BE2C (cell line): Measurements from ENCODE around the gene PNLIP.

ENCODE experiments used
- DNase-seq: peaks from one replicate; pipeline ENCODE4 v3.0.0-alpha.2; 2020
- H3K27me3 ChIP-seq: fragments of 250-450 bp; sonication (Bioruptor Pico); 2 replicates; pipeline ENCODE4 v1.5.1; 2020; ENCODE audit warnings: mild to moderate bottlenecking
- H3K36me3 ChIP-seq: fragments of 250-450 bp; sonication (Bioruptor Pico); 2 replicates; pipeline ENCODE4 v1.5.1; 2020; ENCODE audit warnings: mild to moderate bottlenecking
- H3K4me1 ChIP-seq: fragments of 250-450 bp; sonication (Bioruptor Pico); 2 replicates; pipeline ENCODE4 v1.5.1; 2020
- H3K4me3 ChIP-seq: 2 replicates; pipeline ENCODE4 v1.5.1; 2011; ENCODE audit warnings: low read depth, low read length
- H3K9me3 ChIP-seq: fragments of 250-450 bp; sonication (Bioruptor Pico); 2 replicates; pipeline ENCODE4 v1.5.1; 2020
- TF ChIP-seq, protein P1 (sequence below): IDR thresholded peaks from 2 replicates; pipeline ENCODE4 v1.5.1; 2012; ENCODE audit warnings: mild to moderate bottlenecking, low read depth, low read length

Gene PNLIP

DNA sequence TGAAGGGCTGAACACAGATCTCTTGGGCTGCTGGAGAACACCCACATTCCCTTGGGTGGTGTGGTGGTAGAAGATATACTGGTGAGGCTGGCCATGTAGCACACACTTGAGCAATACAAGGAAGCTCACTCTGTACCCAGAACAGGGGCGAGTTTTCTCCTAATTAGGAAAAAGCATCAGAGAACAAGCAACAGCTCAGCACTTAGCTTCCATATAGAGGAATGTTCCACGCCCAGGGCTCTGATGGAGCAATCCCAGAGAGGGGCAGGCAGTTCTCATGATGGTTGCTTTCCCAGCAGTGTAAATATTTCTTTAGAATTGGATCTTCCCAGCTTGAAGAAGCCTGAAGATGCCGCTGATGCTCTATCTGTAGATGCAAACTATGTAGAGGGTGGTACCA lies 21.0 kb upstream of the PNLIP start:
- Histone ChIP-seq H3K36me3 (no peaks in the 10 kb centered on the region), H3K9me3 (no peaks in the 10 kb centered on the region), H3K4me3 (no peak overlapping the region), H3K4me1 (no peaks in the 10 kb centered on the region), H3K27me3 (no peaks in the 10 kb centered on the region)
- no peak for DNase-seq
- TF ChIP-seq, protein P1, sequence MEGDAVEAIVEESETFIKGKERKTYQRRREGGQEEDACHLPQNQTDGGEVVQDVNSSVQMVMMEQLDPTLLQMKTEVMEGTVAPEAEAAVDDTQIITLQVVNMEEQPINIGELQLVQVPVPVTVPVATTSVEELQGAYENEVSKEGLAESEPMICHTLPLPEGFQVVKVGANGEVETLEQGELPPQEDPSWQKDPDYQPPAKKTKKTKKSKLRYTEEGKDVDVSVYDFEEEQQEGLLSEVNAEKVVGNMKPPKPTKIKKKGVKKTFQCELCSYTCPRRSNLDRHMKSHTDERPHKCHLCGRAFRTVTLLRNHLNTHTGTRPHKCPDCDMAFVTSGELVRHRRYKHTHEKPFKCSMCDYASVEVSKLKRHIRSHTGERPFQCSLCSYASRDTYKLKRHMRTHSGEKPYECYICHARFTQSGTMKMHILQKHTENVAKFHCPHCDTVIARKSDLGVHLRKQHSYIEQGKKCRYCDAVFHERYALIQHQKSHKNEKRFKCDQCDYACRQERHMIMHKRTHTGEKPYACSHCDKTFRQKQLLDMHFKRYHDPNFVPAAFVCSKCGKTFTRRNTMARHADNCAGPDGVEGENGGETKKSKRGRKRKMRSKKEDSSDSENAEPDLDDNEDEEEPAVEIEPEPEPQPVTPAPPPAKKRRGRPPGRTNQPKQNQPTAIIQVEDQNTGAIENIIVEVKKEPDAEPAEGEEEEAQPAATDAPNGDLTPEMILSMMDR = no peak

DNA sequence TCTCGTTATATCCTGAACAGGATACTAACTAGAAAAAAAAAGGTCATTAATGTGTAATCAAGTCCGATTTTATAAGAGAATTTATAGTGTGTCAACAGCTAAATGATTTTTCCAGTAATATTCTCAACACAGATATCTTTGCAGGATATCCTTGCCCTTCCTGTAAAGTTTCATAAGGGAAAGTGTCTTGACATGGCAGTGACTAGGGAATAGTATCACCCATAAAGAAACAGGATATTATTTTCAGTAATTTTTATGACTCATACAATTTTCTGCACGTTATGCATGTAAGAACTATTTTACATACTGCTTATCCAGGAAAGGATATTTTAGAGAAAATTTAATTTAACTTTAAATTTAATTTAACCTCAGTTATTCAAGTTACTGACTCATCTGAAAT lies 19.5 kb upstream of the PNLIP start:
- Histone ChIP-seq H3K4me3 (no peak overlapping the region), H3K27me3 (no peaks in the 10 kb centered on the region), H3K36me3 (no peaks in the 10 kb centered on the region), H3K9me3 (no peaks in the 10 kb centered on the region), H3K4me1 (no peaks in the 10 kb centered on the region)
- DNase-seq = no peak
- TF ChIP-seq, protein P1 = no peak

DNA sequence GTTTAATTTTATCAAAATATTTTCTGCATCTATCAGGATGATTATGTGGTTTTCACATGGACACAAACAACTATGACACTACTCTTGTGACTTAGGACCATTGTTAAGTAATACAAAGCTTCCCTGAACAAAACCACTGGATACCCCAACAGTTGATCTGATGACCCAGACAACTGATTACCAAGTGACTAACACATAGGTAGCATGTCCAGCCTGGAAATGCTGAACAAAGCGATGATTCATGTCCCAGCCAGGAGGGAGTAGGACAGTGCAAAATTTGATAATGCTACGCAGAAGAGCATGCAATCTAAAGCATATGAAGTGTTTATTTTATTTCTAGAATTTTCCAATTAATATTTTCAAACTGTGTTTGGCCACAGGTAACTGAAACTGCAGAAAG lies 8.9 kb upstream of the PNLIP start:
- Histone ChIP-seq H3K4me3 (no peak overlapping the region), H3K9me3 (no peaks in the 10 kb centered on the region), H3K27me3 (no peaks in the 10 kb centered on the region), H3K4me1 (no peaks in the 10 kb centered on the region), H3K36me3 (no peaks in the 10 kb centered on the region)
- TF ChIP-seq, protein P1 = no peak
- DNase-seq = no peak

DNA sequence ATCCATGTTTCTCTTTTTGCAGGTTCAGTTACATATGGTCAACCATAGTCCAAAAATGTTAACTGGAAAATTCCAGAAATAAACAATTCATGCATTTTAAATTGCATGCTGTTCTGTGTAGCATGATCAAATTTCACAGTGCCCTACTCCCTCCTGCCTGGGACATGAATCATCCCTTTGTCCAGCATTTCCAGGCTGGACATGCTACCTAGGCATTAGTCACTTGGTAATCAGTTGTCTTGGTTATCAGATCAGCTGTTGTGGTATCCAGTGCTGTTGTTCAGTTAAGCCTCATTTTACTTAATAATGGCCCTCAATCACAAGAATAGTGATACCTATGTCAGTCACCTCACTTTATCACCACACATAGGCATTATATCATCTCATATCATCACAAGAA lies 7.3 kb upstream of the PNLIP start:
- no peaks in the 10 kb centered on the region for H3K9me3 ChIP-seq
- H3K4me1 ChIP-seq = no peaks in the 10 kb centered on the region
- no peaks in the 10 kb centered on the region for H3K36me3 ChIP-seq
- no peak for DNase-seq
- H3K4me3 ChIP-seq = no peak overlapping the region
- H3K27me3 ChIP-seq = no peaks in the 10 kb centered on the region
- TF ChIP-seq, protein P1 = no peak

DNA sequence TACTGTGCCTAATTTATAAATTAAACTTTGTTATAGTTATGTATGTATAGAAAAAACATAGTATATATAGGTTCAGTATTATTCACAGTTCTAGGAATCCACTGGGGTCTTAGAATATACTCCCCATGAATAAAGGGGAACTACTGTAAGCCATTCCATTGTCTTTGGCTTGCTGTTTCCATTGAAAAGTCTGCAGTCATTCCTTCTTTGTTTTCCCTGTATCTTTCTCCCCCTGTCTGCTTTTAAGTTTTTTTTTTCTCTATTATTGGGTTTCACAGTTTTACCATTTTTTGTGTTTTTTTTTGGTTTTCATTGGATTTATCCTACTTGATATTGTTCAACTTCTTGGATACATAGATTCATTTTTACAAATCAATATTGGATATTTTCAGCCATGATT lies 6.7 kb upstream of the PNLIP start:
- H3K36me3 ChIP-seq = no peaks in the 10 kb centered on the region
- H3K27me3 ChIP-seq = no peaks in the 10 kb centered on the region
- H3K9me3 ChIP-seq = no peaks in the 10 kb centered on the region
- DNase-seq = no peak
- no peaks in the 10 kb centered on the region for H3K4me1 ChIP-seq
- H3K4me3 ChIP-seq = no peak overlapping the region
- TF ChIP-seq, protein P1 = no peak

DNA sequence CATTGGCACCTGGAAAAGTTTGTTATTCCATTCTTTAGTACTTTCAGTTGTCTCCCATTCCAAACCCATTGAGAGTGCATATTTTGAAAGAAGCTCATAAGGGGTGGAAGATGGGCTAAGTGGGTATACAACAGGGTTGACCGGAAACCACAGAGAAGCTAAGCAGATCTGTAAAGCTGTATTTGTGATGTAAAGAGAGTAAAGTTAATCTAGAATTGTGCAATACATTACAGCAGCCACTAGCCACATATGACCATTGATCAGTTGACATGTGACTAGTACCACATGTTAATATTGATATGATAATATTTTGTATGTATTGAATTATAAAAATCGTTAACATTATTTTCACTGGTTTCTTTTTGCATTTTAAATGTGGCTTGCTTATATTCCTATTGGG lies 4.9 kb upstream of the PNLIP start:
- H3K9me3 ChIP-seq = no peaks in the 10 kb centered on the region
- no peak overlapping the region for H3K4me3 ChIP-seq
- TF ChIP-seq, protein P1 = no peak
- no peak for DNase-seq
- H3K36me3 ChIP-seq = no peaks in the 10 kb centered on the region
- no peaks in the 10 kb centered on the region for H3K27me3 ChIP-seq
- H3K4me1 ChIP-seq = no peaks in the 10 kb centered on the region
